Stimulated activated CD8-positive, alpha-beta memory T cell treated with anti-CD3 and anti-CD28 coated beads, Interleukin-15, amount 100 ng/mL, for 24 hours (primary cell): ENCODE data around the gene TNRC6B.
"Not testable (repeated sequence)": the region's sequence is repeated elsewhere in the genome, so short reads cannot be mapped to it uniquely, and the experiment has no call there.

Experiments
- DNase-seq: peaks from one replicate; pipeline ENCODE4 v3.0.0-alpha.2; 2020; ENCODE audit warnings: low read depth

TNRC6B gene

DNA sequence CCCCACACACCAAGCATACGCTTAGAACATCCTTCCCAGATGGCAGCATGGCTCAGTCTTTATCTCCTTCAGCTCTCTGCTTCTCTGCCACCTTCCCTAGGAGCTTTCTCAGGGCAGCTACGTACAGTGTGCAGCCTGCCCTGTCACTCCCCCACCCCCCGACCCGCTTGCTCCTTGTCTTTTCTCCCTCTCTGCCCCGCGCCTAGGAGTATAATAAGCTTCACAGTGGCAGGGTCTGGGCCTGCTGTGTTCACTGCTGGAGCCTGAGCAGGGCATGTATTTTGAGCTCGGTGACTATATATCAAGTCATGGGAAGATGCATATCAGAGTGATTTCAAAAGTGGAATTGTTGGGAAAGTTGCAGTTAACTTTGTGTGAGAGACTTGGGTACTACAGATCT is 112.8 kb downstream of the TNRC6B start:
- no peak for DNase-seq

DNA sequence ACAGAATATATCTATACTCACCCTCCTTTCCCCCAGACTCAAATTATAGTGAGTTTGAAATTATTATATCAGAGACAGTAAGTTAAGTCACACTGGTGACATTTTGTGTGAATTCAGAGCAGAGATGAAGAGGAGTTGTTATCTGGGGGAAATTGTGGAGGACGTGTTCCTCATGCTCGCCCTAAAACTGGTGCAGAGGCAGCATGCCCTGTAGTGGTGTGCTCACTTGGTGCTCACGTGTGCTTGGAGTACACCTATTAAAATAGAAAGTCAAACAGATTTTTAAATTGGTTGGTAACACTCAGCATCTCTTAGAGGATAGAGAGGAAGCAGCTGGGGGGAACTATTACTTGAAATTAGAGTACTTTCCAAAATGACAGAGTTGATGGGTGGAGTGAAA is 117.0 kb downstream of the TNRC6B start:
- no peak for DNase-seq

DNA sequence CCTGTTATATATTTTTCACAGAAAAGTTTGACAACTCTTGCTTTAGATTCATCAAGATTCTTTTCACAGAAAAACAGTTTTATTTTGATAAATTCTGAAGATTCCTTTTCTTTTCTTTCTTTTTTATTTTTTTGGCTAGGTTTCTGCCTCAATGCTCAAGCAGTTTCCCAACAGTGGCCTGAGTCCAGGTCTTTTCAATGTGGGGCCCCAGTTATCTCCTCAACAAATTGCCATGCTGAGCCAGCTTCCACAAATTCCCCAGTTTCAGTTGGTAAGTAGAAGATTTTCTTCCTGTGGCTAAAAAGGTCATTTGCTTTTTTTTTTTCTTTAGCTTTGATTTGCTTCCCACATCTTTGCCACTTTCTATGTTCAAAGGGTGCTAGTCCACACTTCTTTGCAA is 122.6 kb downstream of the TNRC6B start:
- DNase-seq = no peak

DNA sequence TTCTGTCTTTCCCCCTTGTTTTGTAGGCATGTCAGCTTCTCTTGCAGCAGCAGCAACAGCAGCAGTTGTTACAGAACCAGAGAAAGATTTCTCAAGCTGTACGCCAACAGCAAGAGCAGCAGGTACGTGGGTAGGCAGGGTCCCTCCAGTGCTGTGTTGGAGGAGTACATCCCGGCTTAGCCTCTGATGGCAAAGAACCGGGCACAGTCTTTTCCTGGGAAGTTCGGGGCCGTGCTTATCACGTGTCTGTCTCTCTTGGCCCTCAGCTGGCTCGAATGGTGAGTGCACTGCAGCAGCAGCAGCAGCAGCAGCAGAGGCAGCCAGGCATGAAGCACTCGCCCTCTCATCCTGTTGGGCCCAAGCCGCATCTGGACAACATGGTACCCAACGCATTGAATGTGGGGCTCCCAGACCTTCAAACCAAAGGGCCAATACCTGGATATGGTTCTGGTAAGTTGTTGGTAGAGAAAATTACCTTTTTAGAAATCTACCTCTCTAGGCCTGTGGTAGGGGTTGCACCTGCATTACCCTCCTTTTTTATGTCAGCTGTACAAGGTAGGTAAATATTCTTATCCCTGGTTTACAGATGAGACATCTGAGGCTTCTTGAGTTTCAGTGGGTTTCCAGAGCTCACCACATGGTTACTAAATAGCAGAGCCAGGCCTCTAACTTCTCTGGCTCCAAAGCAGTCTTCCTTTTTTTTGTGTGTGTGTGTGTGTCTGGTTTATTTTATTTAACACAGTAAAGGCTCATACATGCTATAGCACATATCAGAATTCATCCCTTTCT is 123.4 kb downstream of the TNRC6B start:
- no peak for DNase-seq

DNA sequence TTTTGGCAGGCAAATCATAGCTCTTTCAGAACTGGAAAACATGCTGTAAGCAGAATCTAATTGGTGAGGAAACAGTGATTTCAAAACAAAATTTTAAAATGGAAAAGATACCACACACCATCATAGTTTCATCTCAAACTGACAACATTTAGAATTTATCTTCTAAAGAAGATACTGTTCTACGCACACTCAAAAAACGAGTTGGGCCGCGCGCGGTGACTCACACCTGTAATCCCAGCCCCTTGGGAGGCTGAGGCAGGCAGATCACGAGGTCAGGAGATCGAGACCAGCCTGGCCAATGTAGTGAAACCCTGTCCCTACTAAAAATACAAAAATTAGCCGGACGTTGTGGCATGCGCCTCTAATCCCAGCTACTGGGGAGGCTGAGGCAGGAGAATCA is 124.4 kb downstream of the TNRC6B start:
- DNase-seq = no peak

DNA sequence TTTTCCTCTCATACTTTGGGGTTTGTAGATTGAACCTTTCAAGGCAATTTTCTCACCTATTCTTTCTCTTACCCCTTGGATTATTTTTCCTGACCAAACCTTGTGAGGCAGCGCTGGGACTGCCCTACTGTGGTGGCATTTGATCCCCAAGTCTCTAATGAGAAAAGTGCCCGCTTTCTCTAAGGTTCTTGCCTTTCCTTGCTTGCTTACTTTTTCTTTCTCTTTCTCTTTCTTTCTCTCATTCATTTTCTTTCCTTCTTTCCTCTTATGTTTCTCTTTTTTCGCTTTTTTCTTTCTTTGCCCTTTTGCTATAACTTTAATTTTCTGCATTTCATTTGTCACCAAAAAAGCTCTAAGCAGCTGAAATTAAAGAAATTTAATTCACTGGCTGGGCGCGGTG is 127.9 kb downstream of the TNRC6B start:
- no peak for DNase-seq

DNA sequence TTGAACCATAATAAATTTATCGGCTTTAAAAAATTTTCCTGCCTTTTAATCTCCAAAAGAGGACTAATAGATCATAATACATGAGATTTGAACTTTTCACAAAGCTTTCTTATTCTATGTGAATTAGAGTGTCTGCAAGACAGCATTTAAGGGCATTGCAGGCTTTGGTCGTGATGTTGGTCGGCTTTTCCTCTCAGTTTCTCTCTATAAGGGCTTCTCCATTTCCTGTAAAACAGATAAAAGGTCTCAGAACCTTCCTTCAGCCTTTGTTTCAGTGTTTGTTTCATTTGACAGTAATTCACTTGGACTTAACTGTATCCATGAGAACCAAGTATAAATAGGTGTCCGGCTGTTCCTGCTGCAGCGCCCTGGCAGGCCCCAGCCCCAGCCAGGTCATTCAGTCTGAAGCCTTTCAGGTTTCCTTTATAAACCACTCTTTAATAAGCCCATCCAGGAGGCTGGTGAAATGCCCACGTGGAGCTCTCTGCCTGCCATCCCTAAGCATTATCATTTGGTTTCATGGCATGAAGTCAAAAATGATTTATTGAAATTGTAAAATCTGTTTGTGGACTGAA is 131.4 kb downstream of the TNRC6B start:
- no peak for DNase-seq

DNA sequence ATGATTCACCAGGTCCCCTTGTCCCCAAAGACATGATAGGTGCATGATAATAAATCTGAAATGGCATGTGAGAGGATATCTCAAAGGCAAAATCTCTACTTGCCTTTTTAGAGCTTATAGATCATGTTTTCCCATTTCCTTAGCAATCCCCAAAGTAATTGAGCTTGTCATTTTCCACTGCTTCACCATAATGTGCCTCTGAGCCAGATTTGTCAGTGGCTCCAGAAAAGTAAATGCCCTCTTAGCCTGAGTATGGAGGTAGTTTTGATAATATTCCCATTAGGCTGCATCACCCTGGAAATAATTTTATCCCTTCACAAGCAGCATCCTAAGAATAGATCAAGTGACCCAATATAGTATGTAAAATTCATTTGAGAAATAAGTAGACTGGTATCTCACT is 131.9 kb downstream of the TNRC6B start:
- no peak for DNase-seq

DNA sequence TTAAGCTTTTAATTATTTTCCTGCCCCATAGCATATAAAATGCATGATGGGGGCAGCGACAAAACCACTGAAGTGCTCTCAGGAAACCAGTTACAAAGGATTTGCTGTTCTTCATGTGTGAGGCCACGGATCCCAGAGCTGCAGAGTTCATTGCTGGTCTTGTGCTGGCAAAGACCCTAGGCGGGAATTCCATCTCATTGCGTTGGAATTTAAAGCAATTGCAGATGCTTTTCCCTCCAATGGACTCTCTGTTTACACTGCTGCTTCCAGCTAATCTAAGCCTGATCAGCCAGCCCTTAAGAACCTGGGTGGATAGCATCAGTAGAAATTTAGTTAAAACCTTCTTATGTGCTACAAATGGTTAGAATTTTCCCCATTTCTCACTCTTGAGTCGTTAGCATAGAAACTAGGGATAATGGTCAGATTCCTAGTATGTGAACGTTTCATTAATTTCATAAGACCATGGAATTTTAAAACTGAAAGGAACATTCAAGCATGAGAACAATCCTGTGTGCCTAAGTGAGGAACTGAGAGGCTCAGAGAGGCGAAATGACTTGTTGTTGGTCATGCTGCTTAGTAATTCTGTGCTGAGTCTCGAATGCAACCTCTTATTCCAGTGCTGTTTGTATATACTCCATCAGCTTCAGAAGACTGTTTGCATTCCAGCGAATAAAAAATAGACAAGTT is 132.5 kb downstream of the TNRC6B start:
- no peak for DNase-seq

DNA sequence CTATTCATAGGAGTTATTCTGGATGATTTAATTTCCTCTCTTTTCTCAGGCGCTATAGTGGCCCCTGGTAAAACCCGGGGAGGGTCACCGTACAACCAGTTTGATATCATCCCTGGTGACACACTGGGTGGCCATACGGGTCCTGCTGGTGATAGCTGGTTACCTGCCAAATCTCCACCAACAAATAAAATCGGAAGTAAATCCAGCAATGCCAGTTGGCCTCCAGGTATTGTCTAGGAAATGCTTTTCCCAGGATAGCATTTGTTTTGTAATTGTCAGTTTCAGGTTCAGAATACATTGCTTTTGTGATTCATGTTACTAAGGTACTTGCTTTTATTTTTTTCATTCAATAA is 133.0 kb downstream of the TNRC6B start:
- no peak for DNase-seq

DNA sequence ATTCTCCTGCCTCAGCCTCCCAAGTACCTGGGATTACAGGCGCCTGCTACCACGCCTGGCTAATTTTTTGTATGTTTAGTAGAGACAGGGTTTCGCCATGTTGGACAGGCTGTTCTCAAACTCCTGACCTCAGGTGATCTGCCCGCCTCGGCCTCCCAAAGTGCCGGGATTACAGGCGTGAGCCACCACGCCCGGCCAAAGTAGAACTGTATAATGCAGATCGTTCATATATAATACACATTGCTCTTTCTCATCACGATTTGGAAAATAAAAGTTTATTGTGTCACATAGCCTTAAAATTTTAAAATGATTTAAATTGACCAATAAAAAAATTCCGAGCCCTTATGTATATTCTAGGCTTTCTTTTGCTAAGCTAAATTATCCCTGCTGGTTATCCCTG is 133.9 kb downstream of the TNRC6B start:
- not testable (repeated sequence) for DNase-seq

DNA sequence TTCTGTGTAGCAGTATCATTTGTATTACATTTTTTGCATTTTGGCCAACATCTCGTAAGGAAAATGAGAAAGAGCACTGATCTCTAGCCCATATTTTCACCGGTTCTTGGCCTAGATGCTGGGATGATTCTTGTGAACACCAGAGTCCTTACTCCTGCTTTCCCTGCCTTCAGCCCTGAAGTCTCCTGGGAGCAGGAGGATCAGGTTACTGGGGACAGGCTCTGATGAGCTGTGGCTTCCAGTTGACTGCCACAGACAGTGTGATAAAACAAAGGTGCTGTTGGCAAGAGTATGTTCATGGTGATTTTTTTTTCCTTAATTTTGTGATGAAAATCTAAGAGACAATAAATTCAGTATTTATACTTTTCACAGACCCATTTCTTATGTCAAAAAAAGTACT is 134.3 kb downstream of the TNRC6B start:
- no peak for DNase-seq

DNA sequence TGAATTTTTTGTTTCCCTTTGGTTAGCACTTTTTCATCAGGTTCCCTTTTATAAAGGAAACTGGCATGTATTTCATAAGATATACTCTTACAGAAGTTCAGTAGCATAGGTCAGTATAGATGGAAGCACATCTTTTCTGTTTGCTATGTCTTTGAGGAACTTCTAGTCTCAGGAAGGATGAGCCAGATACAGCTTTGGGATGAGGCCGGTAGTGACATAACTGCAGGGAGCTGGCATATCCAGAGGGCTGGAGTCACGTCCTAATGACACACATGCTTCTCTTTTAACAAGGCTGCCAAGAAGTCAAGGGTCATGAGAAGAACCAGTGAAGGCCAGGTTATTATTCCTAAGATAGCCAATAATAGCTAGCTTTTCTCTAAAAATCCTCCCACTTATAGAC is 135.3 kb downstream of the TNRC6B start:
- DNase-seq = no peak

DNA sequence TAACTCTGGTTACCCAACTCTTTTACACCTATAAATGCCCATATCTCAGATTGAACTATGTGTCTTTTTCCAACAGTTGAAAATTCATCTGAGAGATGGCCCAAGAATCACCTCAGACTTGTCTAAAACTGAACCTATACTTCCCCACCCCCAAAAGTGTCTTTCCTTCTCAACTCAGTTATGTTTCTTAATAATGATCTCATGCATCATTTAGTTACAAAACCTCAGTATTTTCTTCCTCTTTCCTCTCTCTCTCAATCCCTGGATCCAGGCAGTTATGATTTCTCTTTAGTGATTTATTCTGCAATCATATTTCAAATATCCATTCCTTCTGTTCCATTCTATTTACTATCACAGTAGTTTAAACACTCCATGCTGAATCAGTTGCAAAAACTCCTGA is 136.3 kb downstream of the TNRC6B start:
- DNase-seq = no peak

DNA sequence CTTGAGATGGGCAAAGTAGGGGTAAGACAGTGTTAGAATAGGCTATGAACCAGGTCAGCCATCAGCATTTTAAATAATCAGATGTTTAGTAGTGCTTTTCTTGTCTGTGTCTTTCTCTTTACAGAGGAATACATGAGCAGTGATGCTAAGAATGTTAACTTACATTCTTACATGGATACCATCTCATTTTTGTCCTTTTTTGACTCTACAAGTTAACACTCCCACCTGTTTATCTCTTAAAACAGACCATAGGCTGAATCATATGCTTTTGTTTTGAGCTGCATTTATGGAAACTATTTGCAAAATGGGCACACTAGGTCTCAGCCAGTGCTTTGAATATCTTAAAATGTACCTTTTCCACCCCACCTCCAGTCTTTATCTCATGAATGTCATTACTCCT is 143.0 kb downstream of the TNRC6B start:
- DNase-seq = no peak

DNA sequence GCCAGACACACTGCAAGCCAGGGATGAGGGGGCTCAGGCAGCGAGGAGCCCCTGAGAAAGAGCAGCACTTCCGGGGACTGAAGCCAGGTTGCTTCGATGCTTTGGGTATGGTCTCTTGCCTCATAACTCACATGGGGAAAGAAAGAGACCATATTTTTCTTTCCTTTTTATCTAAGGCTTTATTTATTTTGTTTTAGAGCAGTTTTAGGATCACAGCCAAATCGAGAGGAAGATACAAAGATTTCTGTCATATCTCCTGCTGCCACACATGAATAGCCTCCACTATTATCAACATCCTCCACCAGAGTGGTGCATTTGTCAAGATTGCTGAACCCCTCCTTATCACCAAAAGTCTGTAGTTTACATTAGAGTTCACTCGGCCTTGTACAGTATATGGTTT is 144.3 kb downstream of the TNRC6B start:
- DNase-seq = no peak

DNA sequence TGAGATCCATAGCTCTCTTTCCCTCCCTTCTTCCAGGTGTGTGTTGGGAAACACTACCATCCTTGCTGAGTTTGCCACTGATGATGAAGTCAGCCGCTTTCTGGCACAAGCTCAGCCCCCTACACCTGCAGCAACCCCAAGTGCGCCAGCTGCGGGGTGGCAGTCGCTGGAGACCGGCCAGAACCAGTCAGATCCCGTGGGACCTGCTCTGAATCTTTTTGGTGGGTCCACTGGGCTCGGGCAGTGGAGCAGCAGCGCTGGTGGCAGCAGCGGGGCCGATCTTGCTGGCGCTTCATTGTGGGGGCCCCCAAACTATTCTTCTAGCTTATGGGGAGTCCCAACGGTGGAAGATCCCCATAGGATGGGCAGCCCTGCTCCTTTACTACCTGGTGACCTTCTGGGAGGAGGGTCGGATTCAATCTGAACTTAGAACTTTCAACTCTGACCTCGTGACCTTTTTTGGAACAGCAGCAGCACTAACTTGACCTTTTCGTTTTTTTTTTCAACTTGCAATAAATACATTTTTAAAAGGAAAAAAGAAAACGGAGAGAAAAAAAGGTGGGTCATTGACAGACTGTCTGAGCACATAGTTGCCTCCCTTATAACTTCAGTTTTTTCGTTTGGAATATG is 145.2 kb downstream of the TNRC6B start:
- no peak for DNase-seq

DNA sequence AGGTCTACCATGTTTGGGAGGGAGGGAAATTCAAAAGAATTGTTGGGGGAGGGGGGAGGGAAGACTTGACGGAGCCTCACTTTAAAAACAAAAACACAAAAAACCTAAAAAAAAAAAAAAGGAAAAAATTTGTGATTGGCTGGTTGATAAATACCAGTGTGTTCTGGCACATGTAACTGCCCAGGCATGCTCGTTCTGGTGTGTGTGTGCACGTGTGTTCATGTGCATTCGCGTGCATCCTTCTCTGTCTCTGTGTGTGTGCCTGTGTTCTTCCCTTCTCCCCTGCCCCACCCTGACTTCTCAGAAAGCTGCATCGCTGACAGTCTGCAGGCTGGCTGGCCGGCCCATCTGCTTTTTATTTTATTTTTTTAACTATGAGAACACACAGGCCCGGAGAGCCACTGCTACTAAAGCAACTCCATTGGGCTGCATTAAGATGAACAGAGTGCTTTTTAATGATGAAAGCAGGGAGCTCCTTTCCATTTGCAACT is 146.0 kb downstream of the TNRC6B start:
- DNase-seq = no peak

DNA sequence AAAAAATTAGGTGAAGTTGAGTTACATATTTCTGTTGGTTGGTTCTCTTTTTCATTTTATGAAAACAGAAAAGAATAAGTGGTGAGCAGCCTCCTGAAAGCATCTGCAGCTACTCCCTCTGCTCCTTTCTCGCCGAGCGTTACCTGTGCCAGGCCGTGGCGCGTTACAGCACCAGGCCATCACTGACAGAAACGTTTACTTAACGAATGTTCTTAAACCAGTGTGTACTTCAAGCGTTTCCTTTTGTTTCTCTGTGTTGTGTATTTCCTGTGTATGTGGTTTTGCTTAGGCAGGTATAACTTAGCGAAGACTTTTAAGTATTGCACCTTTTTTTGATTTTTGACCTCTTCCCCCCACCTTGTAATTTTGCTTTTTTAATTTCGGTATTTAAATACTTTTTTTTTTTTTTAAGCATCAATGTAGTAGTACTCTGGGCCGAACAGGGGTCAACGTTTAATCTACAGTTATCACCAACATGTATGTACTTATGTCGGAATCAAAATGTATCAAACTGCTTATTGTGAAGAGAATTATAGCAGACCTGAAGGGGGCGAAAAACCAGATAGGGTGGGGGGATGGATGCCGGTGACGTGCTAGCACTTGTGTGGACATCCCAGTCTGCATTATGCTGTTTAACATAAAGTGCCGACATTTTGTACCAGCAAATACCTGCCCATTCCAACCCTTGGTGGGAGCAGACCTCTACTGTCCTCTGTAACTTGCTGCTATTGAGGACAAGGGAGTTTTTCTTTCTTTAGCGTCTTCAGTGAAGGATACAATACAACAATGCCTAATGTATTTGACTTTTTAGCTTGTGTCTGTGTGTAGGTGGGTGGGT is 147.0 kb downstream of the TNRC6B start:
- DNase-seq = no peak

DNA sequence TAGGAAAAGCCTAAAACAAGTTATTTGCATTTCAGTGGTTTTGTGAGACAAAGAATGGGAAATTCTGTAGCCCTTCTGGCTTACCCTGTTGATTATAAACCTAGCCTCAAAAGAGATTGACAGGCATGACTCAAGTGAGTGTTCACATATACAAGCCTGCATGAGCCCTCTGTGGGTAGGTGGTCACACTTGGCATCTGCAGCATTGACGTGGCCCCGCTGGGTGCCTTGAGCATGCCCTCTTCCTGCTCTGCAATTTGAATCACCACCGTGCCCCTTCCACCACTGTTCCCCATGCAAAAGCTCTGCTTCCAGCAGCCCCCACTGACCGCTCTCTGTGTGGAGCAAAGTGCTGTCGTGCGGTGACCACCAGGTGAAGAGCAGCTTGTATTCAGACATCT is 147.6 kb downstream of the TNRC6B start:
- DNase-seq = no peak

DNA sequence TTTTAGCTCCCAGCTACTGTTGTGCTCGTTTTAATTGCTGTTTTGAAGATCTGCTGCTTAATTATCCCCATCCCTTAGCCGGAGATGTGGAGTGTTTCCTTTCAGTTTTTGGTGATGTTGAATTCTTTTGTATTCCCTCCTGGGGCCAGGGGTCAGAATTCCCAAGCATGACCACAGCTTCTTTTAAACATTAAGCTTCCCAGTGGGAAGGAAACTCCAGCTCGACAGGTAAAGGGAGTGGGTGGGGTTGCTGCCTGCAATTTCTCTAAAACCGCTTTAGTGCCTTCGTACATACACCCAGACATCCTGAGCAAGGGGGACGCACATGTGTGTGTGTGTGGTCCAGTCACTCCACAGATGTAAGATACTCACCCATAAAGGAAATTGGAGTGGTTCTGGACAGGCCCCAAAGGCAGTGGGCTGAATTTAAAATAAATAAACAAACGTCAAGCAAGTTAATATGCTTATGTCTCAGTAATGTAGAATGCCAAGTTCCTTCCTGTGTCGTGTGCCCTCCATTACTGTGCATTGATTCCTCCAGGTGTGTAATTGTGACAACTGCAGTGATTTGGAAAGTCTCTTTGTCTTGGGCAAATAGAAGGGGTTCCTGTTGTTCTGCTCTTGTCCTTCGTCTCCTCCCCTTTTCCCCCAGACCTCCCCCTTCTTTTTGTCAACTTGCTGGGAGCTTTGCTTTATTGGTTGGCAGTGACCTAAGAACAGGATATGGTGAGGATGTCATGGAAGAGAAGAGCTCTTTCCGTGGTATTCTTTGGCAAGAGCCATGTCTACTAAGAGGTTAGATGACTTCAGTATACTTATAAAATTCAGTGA is 149.4 kb downstream of the TNRC6B start:
- DNase-seq = no peak
